Limb (tissue), 2 donors: Measurements from ENCODE around the gene NACA2.
A peak's percentile ranks its signal among the peaks of the same experiment; 100 is the strongest.
"Not testable (repeated sequence)": the region's sequence is repeated elsewhere in the genome, so short reads cannot be mapped to it uniquely, and the experiment has no call there.

Experiments
- DNase-seq, 2 donors: peaks; one replicate each; pipeline ENCODE4 v3.0.0-alpha.2; 2016; ENCODE audit errors: extremely low spot score in 2 of 2

The NACA2 gene

DNA sequence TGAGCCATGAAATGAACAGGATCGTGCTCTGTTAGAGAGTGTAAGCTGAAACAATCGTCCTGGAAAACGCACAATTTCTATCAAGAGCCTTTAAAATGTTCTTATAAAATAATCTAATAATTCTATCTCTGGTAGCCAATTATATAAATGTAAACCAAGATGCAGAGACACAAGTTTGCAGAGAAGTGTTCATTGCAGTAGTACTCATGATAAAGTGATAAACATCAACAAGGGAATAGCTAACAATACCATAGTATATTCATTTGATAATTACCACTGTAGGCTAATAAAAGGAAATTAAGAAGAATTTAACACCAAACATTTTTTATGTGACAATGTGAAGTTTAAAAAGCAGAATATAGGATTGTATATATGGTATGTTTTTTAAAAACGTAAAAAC, 12.4 kb downstream of the NACA2 start:
- no peak for DNase-seq

DNA sequence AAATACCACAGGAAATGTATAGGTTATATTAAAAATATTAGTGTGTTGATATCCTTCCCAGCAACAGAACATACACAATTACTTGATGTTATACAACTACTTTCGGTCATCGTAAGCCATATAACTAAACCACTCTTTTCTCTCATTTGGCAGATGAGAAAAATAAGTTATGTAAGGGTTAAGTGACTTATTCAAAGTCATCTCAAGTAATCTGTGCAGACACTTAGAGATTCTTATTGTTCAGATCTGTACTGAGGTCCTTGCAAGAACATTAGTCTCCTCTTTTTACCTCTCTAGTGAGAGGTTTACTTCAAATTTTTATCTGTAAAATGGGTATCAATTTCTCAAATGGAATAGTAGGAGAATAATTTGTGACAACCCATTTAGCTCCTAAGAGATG, 15.0 kb downstream of the NACA2 start:
- DNase-seq: no peak

GRCh38 chr17:61575352-61575975, 15.6 kb downstream of the NACA2 start:
- no peak for DNase-seq

GRCh38 chr17:61574542-61575351, 16.3 kb downstream of the NACA2 start:
- DNase-seq: peak; percentile 54 to 78

DNA sequence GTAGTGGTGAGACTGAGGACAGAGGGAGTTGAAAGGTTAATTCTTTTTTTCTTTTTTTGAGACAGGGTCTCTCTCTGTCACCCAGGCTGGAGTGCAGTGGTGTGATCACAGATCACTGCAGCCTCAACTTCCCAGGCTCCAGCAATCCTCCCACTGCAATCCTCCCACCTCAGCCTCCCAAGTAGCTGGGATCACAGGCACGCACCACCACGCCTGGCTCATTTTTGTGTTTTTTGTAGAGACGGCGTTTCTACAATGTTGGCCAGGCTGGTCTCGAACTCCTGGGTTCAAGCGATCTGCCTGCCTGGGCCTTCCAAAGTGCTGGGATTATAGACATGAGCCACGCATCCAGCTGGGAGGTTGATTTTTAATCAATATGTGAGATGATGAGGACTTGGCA, 18.5 kb downstream of the NACA2 start:
- not testable (repeated sequence) for DNase-seq

- no peak for DNase-seq
Measured at GRCh38 chr17:61571624-61572023, 19.4 kb downstream of the NACA2 start.

GRCh38 chr17:61570118-61570517, 20.9 kb downstream of the NACA2 start:
- DNase-seq: no peak

- not testable (repeated sequence) for DNase-seq
Measured at GRCh38 chr17:61569525-61569924, 21.5 kb downstream of the NACA2 start.

- no peak for DNase-seq
Measured at GRCh38 chr17:61568219-61569072, 22.6 kb downstream of the NACA2 start.

- DNase-seq: no peak
Measured at GRCh38 chr17:61567045-61567802, 23.8 kb downstream of the NACA2 start.

DNA sequence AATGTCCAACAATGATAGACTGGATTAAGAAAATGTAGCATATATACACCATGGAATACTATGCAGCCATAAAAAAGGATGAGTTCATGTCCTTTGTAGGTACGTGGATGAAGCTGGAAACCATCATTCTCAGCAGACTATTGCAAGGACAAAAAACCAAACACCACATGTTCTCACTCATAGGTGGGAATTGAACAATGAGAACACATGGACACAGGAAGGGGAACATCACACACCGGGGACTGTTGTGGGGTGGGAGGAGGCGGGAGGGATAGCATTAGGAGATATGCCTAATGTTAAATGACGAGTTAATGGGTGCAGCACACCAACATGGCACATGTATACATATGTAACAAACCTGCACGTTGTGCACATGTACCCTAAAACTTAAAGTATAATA, 24.6 kb downstream of the NACA2 start:
- DNase-seq: not testable (repeated sequence)

GRCh38 chr17:61565850-61566249, 25.2 kb downstream of the NACA2 start:
- not testable (repeated sequence) for DNase-seq

DNA sequence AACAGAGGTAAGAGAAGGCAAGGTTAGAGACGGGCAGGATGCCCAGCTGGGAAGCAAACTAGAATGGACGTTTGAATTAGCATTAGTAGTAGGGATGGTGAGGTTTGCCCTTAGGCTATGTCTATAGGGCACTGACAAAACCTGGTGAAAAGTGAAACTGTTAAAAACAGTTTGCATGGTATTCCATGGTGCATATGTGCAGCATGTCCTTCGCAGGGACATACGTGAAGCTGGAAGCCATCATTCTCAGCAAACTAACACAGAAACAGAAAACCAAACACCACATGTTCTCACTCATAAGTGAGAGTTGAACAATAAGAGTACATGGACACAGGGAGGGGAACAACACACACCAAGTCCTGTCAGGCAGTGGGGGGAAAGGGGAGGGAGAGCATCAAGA, 25.8 kb downstream of the NACA2 start:
- no peak for DNase-seq

DNA sequence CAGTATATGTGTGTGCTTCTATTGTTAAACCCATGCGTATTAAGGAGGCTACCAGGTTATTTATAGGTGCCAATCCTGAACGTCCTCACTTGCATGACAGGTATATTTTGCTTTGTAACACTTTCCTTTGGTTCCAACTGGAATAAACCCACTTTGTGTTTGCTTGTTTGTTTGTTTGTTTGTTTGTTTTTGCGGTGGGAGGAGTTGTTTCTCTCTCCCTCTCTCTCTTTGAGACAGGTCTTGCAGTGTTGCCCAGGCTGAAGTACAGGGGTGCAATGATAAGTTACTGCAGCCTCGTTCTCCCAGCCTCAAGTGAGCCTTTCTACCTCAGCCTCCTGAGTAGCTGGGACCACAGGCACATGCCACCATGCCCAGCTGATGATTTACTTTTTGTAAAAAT, 28.7 kb downstream of the NACA2 start:
- DNase-seq: no peak

DNA sequence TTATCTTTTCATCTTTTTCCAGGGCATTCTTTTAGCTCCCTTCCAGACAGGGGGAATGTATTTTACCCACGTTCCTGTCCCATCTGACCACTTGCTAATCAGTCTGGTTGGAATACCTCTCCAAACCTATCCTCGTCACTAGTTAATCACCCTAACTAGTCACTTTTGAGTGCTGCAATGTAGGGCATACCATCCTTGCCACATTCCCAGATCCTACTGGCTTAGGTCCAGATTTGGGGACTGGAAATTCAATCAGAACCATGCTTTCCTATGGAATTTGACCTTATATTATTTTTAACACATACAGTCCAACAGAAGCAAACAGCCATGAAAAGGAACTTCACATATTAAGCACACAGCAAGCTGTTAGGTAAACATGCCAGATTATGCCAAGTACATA, 29.7 kb downstream of the NACA2 start:
- DNase-seq: no peak

GRCh38 chr17:61560071-61560470, 30.9 kb downstream of the NACA2 start:
- DNase-seq: no peak

- no peak for DNase-seq
Measured at GRCh38 chr17:61556224-61557188, 34.5 kb downstream of the NACA2 start.

DNA sequence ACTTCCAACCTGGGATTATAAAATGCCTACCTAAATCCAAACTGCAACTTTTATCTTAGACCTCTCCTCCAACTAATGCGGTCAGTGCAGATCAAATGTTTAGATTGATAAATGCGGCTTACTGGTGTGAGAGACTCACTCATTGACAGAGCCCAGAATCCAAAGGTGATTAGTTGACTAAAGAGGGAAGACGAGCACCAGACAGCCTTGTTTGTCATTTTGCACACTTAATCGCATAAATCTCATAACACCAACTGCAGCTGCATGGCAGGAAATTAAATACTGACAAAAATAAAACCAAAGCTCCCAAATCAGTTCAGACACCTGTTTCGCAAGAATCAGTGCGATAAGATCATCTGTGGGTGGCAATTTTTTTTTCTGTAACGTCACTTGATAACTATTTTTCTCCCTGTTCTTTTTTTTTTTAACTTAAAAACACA, 35.9 kb downstream of the NACA2 start:
- no peak for DNase-seq

- DNase-seq: no peak
Measured at GRCh38 chr17:61554209-61554608, 36.8 kb downstream of the NACA2 start.

- not testable (repeated sequence) for DNase-seq
Measured at GRCh38 chr17:61552560-61552959, 38.5 kb downstream of the NACA2 start.
